ENCODE measurements around the gene PRIMPOL.

DNA sequence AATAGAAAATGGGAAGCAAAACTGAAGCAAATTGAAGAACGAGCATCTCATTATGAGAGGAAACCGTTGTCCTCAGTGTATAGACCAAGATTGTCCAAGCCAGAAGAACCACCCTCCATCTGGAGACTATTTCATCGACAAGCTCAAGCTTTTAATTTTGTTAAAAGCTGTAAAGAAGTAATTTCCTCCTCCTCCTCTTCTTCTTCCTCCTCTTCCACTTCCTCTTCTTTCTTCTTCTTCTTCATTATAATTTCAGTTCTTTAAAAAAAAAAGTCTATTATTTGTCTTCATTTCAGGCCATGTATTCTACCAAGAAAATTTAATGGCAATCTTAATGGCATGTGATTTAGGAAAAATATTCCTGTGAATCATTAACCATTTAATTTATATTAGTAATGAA, 7.6 kb downstream of the PRIMPOL start:
- TF ChIP-seq TAF1 (IDR thresholded peaks at IDR 0.05; ENCODE audit: low read depth, low read length) (no peak), POLR2A (IDR thresholded peaks at IDR 0.05; ENCODE audit: low read depth, low read length) (no peak)
